Stimulated activated CD8-positive, alpha-beta memory T cell treated with anti-CD3 and anti-CD28 coated beads, Interleukin-4, amount 100 ng/mL, for 24 hours (primary cell): ENCODE measurements around the gene DNMT1.
A peak's percentile ranks its signal among the peaks of the same experiment; 100 is the strongest.

Source experiments
- DNase-seq: peaks from one replicate; pipeline ENCODE4 v3.0.0-alpha.2; 2020; ENCODE audit warnings: low read depth

The DNMT1 gene

GRCh38 chr19:10113964-10114650 lies 80.6 kb downstream of the DNMT1 start:
- DNase-seq = no peak

- no peak for DNase-seq
Measured at GRCh38 chr19:10113592-10113963, 81.2 kb downstream of the DNMT1 start.

GRCh38 chr19:10112895-10113591 lies 81.7 kb downstream of the DNMT1 start:
- peak; percentile 64 for DNase-seq

- peak; percentile 61 for DNase-seq
Measured at GRCh38 chr19:10112037-10112761, 82.6 kb downstream of the DNMT1 start.

- DNase-seq = peak; percentile 47
Measured at GRCh38 chr19:10111405-10111811, 83.3 kb downstream of the DNMT1 start, which contains the start of gene P2RY11. Gene P2RY11, plus strand, starts transcription at chr19:10111693. Its CDS starts 29 bp downstream, at chr19:10111722.

GRCh38 chr19:10110972-10111317 lies 83.8 kb downstream of the DNMT1 start:
- DNase-seq = no peak

- DNase-seq = no peak
Measured at GRCh38 chr19:10110076-10110971, 84.4 kb downstream of the DNMT1 start.

- no peak for DNase-seq
Measured at GRCh38 chr19:10109528-10109927, 85.2 kb downstream of the DNMT1 start.

- no peak for DNase-seq
Measured at GRCh38 chr19:10107817-10108367, 86.9 kb downstream of the DNMT1 start.

- no peak for DNase-seq
Measured at GRCh38 chr19:10107254-10107653, 87.5 kb downstream of the DNMT1 start.

GRCh38 chr19:10106100-10106936 lies 88.4 kb downstream of the DNMT1 start, which contains the start of gene PPAN:
Gene PPAN, plus strand, starts transcription at chr19:10106362. Its CDS starts 33 bp downstream, at chr19:10106395.
- DNase-seq = peak; percentile 93

GRCh38 chr19:10105509-10106099 lies 89.1 kb downstream of the DNMT1 start:
- DNase-seq = peak; percentile 69

- peak; percentile 67 for DNase-seq
Measured at GRCh38 chr19:10104665-10105508, 89.9 kb downstream of the DNMT1 start.

GRCh38 chr19:10104130-10104513 lies 90.6 kb downstream of the DNMT1 start:
- DNase-seq = no peak

- DNase-seq = no peak
Measured at GRCh38 chr19:10102787-10103236, 91.9 kb downstream of the DNMT1 start.

GRCh38 chr19:10100163-10100785 lies 94.5 kb downstream of the DNMT1 start:
- no peak for DNase-seq

- DNase-seq = no peak
Measured at GRCh38 chr19:10096615-10096963, 98.2 kb downstream of the DNMT1 start.

- DNase-seq = peak; percentile 80
Measured at GRCh38 chr19:10095948-10096614, 98.7 kb downstream of the DNMT1 start.
